GM18873 (cell line): ENCODE results near the gene DEPP1.

Source experiments
- ATAC-seq: cut with Tn5 transposase; IDR thresholded peaks from one replicate; pipeline ENCODE4 v1.9.1; 2021; ENCODE audit warnings: mild to moderate bottlenecking, moderate library complexity, moderate number of reproducible peaks; ENCODE audit not compliant: unreplicated experiment, low FRiP score

Gene DEPP1

DNA sequence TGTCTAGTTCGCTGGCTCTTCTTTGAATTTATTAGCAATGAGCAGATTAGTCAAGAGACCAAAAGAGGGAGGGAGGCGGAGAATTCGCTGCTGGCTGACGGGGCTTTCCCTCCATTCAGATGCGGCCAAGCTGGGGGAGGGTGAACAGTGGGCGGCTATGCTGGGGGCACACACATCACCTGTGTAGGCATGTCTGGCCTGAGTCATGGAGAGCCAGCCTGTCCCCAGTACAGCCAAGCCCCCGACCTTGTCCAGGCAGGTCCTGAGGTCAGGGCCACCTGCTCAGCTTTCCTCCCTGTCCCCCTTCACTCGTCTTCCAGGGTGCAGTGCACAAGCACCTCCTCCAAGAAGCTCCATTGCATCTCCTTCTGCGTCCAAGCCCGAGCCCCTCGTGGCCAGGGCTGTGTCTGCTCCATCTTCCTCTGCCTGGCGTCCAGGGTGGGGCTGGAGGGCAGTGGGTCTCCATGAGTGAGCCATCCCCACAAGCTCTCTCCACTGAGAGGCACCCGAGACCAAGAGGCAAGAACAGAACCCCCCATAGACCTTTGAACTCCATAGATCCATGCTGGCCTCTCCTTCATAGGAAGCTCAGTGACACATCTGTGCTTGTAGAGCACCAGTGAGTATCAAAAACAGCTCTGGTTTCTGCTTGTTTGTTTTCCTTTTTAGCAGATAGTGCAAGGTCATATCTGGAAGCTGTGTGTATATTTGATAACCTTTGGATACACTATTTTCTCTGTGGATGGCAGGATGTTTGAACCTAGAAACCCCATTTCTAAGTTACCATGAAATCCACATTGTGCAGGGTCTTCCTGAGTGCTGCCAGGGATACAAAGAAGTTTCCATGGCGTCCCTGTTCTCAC lies 1.9 kb upstream of the DEPP1 start:
- ATAC-seq, result no peak

DNA sequence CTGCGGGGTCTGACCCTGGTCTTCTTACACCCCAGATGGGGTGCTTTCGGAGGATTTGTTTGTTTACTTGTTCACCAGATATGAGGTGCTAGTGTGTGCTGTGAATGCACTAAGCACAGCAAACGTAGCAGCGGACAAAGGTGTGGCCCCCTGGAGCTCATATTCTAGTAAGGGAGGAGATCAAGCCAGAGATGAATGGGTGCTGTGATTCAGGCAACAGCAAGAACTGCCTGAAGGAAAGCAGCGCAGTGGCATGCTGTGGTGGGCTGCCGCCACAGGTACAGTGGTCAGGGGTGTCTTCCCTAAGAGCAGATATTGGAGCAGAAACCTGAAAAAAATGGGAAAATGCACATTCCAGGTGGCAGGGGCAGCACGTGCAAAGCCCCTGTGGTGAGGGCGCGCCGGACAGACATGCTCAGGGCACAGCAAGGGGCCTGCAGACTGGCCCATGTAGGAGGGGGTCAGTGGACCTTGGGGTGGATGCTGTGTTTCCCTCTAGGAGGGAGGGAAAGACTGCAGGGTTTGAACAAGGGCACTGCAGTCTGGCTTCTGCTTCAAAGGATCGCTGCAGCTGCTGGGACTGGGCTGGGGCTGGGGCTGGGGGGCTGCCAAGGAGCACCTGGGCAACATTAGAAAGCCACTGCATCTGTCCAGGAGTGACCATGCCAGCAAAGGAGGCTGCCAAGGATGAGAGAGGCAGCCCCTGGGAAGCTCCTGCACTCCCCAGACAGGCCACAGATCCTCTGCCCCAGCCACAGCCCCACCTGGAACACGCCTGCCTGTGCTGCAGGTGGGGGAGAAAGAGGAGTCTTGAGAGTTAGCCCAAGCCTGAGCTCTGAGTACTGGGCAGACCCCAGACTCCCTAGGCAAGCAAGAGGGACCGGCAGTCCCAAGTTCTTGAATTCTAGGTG lies 927 bp upstream of the DEPP1 start:
- no peak for ATAC-seq

- ATAC-seq, result no peak
Observed at GRCh38 chr10:44978213-44978569, 418 bp downstream of the DEPP1 start.

DNA sequence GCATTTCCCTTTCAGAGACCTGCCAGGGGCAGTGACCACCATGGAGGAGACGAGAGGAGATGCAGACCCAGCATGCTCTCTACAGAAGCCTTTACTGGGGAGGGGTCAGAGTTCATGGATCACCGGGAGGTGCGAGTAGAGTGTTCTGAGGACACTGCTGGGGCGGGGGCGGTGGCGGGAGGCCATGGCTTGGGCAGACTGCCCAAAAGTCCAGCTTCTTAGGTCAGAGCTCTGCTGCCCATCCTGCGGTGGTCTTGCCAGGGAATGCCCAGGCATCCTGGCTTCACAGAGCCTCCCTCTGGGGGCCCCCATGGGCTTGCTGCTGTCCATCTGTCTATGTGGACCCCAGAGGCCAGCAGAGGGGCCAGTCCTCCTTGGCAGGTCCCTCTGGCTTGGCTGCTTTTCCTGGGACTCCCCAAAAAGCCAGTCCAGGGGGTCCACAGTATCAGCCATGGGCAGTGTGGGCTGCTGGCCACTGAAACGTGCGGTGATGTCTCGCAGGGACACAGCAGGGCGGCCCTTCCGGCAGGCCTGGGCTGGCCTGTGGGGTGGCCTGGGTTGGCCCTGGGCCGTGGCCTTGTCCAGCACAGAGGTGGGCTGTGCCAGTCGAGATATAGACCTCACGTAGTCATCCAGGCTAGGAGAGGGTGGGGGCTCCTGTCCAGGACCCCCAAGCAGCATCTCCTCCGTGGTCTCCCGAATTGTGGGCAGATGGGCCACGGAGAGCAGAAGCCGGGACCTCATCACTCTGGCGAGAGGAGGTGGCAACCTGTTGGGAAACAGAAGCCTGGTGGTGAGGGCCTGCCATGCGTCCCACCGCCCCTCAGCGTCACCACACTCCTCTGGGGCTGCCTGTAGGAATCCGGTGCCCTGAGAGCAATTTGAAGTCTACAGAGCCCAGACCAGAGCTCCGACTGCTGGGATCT lies 1.1 kb downstream of the DEPP1 start:
- ATAC-seq, result no peak

GRCh38 chr10:44976352-44977198 lies 2.0 kb downstream of the DEPP1 start:
- ATAC-seq, result no peak

- no peak for ATAC-seq
Observed at GRCh38 chr10:44975431-44976331, 2.9 kb downstream of the DEPP1 start.

- ATAC-seq, result peak; percentile 58
Observed at GRCh38 chr10:44974628-44975430, 3.8 kb downstream of the DEPP1 start.

DNA sequence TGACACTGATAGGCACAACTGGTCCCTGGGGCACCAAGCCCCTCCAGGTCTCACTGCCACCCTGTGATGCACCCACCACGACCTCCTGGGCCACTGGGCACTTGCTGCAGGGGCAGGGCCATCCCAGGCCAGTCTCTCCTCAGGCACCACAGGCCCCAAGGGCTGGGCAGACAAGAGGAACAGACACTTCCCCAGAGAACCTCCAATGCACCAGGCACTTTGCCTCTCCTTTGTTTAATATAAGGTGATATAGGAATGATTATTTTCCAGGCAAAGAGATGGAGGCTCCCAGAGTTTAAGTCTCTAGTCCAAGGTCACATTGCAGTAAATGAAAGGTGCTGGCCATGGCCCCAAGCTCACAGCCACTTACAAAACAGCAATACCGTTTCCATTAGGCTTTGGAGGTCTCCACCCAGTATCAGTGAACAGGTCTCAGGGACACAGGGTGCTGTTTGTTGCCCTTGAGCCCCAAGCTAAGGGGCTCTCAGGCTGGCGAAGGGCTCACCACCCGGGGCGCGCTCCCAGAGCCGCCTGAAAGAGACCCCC lies 4.5 kb downstream of the DEPP1 start:
- no peak for ATAC-seq

GRCh38 chr10:44973323-44974081 lies 5.1 kb downstream of the DEPP1 start:
- ATAC-seq, result no peak

- ATAC-seq, result no peak
Observed at GRCh38 chr10:44972874-44973306, 5.7 kb downstream of the DEPP1 start.

DNA sequence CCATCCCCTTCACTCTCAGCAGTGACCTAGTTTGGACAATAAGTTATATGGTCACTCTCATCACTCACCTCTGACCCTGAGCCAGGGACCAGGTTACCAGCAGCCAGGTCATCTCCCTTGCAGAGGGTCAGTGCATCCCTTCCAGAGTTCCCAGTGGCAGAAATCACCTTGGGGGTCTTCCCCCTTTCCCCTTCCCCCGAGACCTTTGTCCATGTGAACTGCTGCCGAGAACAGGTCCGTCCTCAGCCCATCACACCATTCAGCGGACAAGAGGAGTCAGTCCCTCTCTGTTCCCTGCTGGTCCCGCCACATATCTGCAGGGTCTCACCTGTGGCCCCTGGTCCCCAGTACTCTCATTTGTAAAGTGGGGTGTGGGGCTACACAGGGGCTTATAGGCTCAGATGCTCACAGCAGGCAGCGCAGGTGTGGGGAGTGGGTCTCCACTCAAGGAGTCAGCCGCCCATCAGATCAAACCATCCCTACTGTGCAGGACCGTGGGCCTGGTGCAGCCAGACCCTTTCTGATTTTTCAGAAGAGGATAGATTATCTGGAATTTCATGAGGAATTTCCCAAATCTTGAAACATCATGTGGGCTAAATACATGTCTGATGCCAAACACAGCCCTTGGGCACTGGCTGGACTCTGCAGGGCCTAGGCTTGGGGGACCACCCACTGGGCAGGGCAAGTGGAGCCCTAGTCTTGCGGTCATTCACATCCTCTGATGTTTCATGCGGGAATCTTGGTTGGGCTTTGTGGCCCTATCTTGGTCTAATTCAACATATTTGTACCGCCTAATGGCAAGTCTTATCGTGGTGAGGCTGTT lies 6.5 kb downstream of the DEPP1 start:
- no peak for ATAC-seq

- no peak for ATAC-seq
Observed at GRCh38 chr10:44971434-44971833, 7.2 kb downstream of the DEPP1 start.

DNA sequence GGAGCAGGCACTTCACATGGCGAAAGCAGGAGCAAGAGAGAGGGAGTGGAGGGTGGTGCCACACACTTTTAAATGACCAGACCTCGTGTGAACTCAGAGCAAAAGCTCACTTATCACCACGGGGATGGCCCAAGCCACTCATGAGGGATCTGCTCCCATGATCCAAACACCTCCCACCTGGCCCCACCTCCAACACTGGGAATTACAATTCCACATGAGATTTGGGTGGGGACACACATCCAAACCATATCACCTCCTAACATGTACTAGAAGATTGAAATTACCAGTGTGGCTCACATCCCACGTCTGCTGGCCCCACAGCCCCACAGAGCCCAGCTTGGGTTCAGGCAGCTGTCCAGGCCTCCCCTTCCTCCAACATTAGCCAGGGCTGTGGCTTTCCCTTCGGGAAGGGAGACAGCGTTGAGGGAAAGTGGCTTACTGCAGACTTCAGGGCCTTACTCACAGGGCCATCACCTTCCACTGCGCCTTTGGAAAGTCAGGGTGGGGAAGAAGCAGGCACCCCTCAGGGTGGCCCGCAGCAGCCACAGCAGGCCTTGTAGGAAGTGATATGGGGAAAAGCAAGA lies 7.7 kb downstream of the DEPP1 start:
- no peak for ATAC-seq

- ATAC-seq, result no peak
Observed at GRCh38 chr10:44969854-44970253, 8.8 kb downstream of the DEPP1 start.
